Lower lobe of right lung (tissue), 2 donors: ENCODE results near the gene GJA5. TPM values are rescaled to one million over a fixed set of nuclear protein-coding genes. Genes with fewer than 3 reads are reported as not detected.

Source experiments
- ATAC-seq, 2 donors: fragments of 200-7000 bp; cut with Tn5 transposase; one replicate each; pipeline ENCODE4 v1.9.1; 2020 to 2022; ENCODE audit warnings: mild to moderate bottlenecking in 2 of 2, moderate library complexity in 2 of 2
- DNase-seq: peaks from one replicate; pipeline ENCODE4 v3.0.0-alpha.2; 2020
- H3K27ac ChIP-seq: fragments of 200-600 bp; one replicate; pipeline ENCODE4 v1.8.0; 2022
- H3K27me3 ChIP-seq: fragments of 200-600 bp; one replicate; pipeline ENCODE4 v1.8.0; 2022; ENCODE audit warnings: low read depth
- H3K36me3 ChIP-seq: fragments of 200-600 bp; one replicate; pipeline ENCODE4 v1.8.0; 2022; ENCODE audit warnings: mild to moderate bottlenecking
- H3K4me1 ChIP-seq: fragments of 200-600 bp; one replicate; pipeline ENCODE4 v1.8.0; 2022
- H3K4me3 ChIP-seq: fragments of 200-600 bp; one replicate; pipeline ENCODE4 v1.8.0; 2022; ENCODE audit warnings: mild to moderate bottlenecking
- H3K9me3 ChIP-seq: fragments of 200-600 bp; one replicate; pipeline ENCODE4 v1.8.0; 2022
- intact Hi-C: fragments of 100-400 bp; cut with DNase I; formaldehyde crosslinking; loops from one replicate; pipeline ENCODE4 v1.11.0; 2022
- total RNA-seq: library from RNA; stranded (reverse); fragmentation: NEBNext Ultra II Directional; extraction: Animal tissue kit (Norgen Biotek cat#: 25700); gene quantifications from one replicate; pipeline ENCODE4 v1.2.1, GENCODE V29; 2021
- TF ChIP-seq, protein P1 (sequence below): fragments of 200-600 bp; IDR thresholded peaks from one replicate; pipeline ENCODE4 v1.8.0; 2022; ENCODE audit warnings: antibody characterized with exemption, mild to moderate bottlenecking
- donor health status: DM: no; HTN: yes; CAD: no; lungs with severe emphysema.

Gene GJA5
- total RNA-seq, 1 donor from 2014 or later, result 44.5 TPM

DNA sequence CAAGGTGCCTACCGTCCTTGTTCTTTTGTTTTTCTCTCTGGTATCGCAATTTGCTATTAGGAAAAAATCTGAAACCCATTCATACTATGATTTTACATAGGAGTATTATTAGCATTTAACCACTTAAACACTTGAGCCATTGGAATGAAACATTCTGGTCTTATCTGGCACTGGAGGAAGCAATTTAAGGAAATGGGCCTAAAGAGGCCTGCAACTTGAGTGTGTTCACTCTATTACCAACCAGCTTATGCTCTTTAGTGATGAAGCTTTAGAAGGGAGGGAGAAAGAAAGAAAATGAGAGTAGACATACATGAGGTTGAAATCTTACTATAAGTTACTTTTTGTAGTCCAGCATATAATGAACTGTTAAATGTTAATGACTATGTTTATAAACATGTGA is 5.7 kb downstream of the GJA5 start:
- H3K27ac ChIP-seq, result no peak overlapping the region
- H3K27me3 ChIP-seq, result no peaks in the 10 kb centered on the region
- H3K4me1 ChIP-seq, result peaks cover 47% of the 10 kb centered on the region
- no peak for DNase-seq
- no peaks in the 10 kb centered on the region for H3K9me3 ChIP-seq
- ATAC-seq, result no peak
- no peaks in the 10 kb centered on the region for H3K36me3 ChIP-seq
- no peak overlapping the region for H3K4me3 ChIP-seq
- TF ChIP-seq, protein P1, sequence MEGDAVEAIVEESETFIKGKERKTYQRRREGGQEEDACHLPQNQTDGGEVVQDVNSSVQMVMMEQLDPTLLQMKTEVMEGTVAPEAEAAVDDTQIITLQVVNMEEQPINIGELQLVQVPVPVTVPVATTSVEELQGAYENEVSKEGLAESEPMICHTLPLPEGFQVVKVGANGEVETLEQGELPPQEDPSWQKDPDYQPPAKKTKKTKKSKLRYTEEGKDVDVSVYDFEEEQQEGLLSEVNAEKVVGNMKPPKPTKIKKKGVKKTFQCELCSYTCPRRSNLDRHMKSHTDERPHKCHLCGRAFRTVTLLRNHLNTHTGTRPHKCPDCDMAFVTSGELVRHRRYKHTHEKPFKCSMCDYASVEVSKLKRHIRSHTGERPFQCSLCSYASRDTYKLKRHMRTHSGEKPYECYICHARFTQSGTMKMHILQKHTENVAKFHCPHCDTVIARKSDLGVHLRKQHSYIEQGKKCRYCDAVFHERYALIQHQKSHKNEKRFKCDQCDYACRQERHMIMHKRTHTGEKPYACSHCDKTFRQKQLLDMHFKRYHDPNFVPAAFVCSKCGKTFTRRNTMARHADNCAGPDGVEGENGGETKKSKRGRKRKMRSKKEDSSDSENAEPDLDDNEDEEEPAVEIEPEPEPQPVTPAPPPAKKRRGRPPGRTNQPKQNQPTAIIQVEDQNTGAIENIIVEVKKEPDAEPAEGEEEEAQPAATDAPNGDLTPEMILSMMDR, result no peak
- intact Hi-C loops, result no loop called here

DNA sequence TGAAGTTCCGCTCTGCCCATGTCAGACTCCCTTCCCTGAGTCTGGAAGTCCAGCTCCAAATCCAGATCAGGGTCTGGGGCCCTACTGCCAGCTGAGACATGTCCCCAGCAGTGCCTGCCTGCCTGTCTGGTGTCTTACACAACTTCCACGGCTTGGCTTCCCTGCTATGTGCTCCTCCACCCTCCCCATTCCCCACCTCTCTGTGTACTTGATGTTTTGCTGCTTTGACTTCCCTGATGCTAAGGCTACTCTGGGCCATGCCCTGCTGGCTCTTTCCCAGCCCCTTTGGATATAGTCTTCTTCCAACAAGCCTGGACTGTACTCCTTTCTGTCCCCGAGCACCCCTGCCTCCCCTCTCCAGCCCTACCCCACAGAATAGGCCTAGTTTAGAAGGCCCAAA is 7.3 kb downstream of the GJA5 start:
- H3K4me3 ChIP-seq, result no peak overlapping the region
- DNase-seq, result no peak
- H3K27me3 ChIP-seq, result no peaks in the 10 kb centered on the region
- H3K27ac ChIP-seq, result no peak overlapping the region
- H3K4me1 ChIP-seq, result peaks cover 31% of the 10 kb centered on the region
- TF ChIP-seq, protein P1, result no peak
- H3K36me3 ChIP-seq, result no peaks in the 10 kb centered on the region
- intact Hi-C loops, result no loop called here
- ATAC-seq, result peak; percentile 55 to 56
- H3K9me3 ChIP-seq, result no peaks in the 10 kb centered on the region

DNA sequence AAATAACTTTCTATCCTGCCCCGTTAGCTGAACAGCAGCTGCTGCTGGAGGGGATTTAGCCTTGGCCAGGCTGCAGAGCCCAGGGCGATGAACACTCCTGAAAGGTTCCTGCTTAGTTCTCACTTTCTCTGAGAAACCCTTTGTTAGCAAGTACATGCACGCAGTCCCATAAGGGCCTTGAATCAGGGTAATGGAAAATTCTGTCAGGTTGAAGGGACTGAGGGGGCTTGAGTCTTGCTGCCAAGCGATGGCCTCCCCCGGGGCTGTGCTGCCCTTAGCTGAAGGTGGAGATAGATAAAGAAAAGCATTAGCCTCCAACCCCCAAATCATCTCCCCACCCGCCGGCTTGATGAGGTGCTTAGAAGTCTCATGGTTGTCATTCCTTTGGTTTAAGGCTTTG is 7.9 kb downstream of the GJA5 start:
- ATAC-seq, result no peak

DNA sequence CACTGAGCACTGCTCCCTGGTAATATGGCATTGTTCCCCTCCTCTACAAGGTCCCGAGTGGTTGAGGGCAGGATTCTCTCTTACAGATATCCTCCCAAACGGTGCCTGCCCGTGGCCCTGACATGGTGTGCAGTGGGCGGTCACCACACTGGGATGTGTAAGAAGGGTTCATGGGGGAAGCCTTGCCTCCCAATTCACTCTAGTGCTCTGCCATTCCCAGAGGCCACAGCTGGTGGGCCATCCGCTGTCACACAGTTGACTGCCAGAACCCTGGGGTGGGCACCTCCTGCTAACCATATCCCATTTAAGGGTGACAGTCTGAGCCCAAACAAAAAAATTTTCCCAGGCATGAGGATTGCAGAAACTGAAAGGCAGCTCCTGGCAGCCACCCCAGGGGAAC is 9.1 kb downstream of the GJA5 start:
- H3K9me3 ChIP-seq, result no peaks in the 10 kb centered on the region
- no peak overlapping the region for H3K27ac ChIP-seq
- ATAC-seq (no peak), DNase-seq (no peak)
- TF ChIP-seq, protein P1, result no peak
- peaks cover 14% of the 10 kb centered on the region for H3K4me1 ChIP-seq
- H3K4me3 ChIP-seq, result no peak overlapping the region
- intact Hi-C loops, result no loop called here
- H3K27me3 ChIP-seq, result no peaks in the 10 kb centered on the region
- no peaks in the 10 kb centered on the region for H3K36me3 ChIP-seq

More for the DNA sequence above, 7.9 kb downstream of the GJA5 start:
- Histone ChIP-seq H3K36me3 (no peaks in the 10 kb centered on the region), H3K27ac (no peak overlapping the region), H3K9me3 (no peaks in the 10 kb centered on the region), H3K4me3 (no peak overlapping the region), H3K4me1 (peaks cover 26% of the 10 kb centered on the region), H3K27me3 (no peaks in the 10 kb centered on the region)
- intact Hi-C loops, result no loop called here
- TF ChIP-seq, protein P1, result no peak
- no peak for DNase-seq

DNA sequence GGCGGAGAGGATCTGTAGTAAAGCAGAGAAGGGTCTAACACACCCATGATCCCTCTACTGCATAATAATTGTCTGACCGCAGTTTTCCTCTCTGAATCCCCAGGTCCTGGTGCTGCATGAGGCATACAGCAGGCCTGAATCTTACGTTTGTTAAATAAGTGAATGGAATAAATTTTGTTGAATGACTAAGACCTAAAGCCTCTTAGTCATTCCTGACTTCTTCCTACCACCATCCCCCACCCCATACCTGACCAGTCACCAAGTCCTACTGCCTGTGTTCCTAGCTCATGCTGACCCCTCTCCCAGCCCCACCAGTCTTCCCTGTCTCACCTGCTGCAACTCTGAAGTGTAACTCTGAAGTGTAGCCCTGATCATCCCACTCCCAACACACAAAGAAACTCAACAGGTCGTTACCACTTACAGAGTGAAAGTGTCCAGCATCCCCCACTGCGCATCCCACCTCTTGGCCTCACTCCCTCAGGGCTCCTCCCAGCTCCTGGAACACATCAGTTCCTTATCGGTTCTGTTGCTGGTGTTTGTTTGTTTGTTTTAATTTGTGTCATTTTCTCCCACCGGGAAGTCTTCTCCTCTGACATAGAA is 9.7 kb downstream of the GJA5 start:
- TF ChIP-seq, protein P1, result no peak
- intact Hi-C loops, result no loop called here
- Histone ChIP-seq H3K36me3 (no peaks in the 10 kb centered on the region), H3K27ac (no peak overlapping the region), H3K4me1 (peaks cover 11% of the 10 kb centered on the region), H3K4me3 (no peak overlapping the region), H3K9me3 (no peaks in the 10 kb centered on the region), H3K27me3 (no peaks in the 10 kb centered on the region)
- ATAC-seq, result no peak
- no peak for DNase-seq
